ENCODE results near the gene MAP2K4.

The MAP2K4 gene

DNA sequence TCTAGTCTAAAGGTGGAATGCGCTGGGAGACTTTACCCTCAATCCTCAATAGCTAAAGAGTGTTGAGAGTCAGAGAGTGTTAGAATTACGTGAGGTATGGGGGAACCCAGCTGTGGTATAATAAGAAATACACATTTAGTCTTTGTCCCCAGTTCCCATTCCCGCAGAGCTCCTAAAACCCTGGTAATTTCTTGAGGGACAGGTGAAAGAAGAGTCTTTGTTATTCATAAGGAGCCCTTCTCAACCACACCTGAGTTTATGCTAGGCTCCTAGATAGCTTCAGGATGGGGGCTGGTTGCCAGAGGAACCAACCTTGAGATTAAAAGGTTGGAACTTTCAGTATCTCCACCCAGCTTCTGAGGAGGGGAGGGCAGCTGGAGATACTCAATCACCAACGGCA is 29.2 kb upstream of the MAP2K4 start:
- H3K27ac ChIP-seq = no peak overlapping the region
- H3K9ac ChIP-seq (ENCODE audit: insufficient read length) = no peak overlapping the region
- H3K36me3 ChIP-seq (ENCODE audit: insufficient read depth, low read length) = peaks cover 15% of the 10 kb centered on the region; the same call in 1 of the 2 replicates
- H3K4me3 ChIP-seq = no peak overlapping the region
- DNase-seq (ENCODE audit: low read depth, low spot score) = no peak
- TF ChIP-seq FOXP2 (optimal IDR thresholded peaks at IDR 0.05; ENCODE audit: control extremely low read depth, extremely low read length, insufficient read depth) (no peak), POLR2AphosphoS5 (IDR thresholded peaks at IDR 0.05; ENCODE audit: borderline replicate concordance, low read depth, low read length) (no peak), EZH2 (IDR thresholded peaks at IDR 0.05) (no peak)
- H3K9me3 ChIP-seq (ENCODE audit: low read depth, low read length) = no peaks in the 10 kb centered on the region

DNA sequence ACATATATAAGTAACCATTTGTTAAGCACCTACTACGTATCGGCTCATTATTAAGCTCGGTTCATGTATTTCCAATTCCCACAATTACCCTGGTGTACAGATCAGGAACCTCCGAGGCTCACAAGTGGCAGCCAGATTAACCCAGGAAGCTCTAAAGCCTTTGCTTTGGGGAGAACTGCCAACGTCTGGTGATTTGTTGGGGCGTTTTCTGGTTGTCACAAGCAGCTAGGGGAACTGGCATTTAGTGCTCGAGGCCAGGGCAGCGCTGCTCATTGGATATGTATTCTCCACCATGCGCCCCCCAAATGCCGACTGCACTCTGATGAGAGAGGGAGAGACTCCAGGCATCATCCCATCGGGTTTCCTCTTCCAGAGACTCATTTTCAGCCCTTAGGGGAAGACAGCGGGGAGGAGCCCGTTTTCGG is 23.9 kb upstream of the MAP2K4 start:
- Histone ChIP-seq H3K27ac (0 out of 2 replicates have a peak overlapping the region, but pooled peaks have one; percentile 46), H3K36me3 (ENCODE audit: insufficient read depth, low read length) (peaks cover 9% of the 10 kb centered on the region; the same call in 1 of the 2 replicates), H3K9me3 (ENCODE audit: low read depth, low read length) (no peaks in the 10 kb centered on the region), H3K4me3 (peak overlapping the region; percentile 88), H3K9ac (ENCODE audit: insufficient read length) (peak overlapping the region; percentile 85)
- TF ChIP-seq FOXP2 (optimal IDR thresholded peaks at IDR 0.05; ENCODE audit: control extremely low read depth, extremely low read length, insufficient read depth) (no peak), EZH2 (IDR thresholded peaks at IDR 0.05) (no peak), POLR2AphosphoS5 (IDR thresholded peaks at IDR 0.05; ENCODE audit: borderline replicate concordance, low read depth, low read length) (no peak)
- no peak for DNase-seq (ENCODE audit: low read depth, low spot score)

DNA sequence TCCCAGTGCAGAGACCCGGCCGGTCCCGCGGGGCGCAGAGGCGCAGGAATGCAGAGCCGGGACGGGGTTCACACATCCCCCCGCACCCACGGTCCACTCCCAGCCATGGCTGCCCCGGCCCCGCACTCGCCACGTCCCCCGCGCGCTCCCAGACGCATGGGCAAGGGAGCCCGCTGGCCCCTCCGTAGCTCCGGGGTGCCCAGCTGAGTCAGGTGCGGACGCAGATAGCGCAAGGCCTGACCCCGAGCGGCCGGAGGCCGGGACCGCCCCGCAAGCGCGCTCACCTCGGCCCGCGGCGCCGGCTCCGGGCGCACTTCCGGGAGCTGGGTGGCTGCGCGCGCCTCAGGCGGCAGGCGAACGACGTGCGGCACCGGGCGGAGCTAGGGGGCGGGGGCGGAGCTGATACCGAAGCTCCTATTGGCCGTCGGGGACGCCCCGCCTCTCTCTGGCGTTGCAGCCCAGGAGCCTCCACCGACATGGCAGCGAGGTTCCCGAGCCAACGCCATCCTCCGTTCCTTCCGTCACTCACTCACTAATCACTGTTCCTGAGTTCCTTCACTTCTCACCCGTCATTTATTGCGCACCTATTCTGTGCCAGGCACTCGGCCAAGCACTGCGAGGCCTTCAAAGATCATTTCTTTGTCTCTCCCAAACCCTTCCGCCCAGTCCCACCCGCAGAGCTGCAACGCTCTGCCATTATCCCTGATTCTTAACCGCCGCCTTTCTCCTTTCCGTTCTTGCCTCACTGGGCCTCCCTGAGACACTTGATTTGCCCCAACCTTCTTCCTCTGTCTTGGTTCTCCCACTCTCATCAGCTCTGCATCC is 23.3 kb upstream of the MAP2K4 start, which contains the start of gene ZNF18:
TSS of gene ZNF18 (minus strand) at position 329 of the 825 bp plus-strand sequence. CDS start 4,646 bp downstream, outside the sequence.
- TF ChIP-seq POLR2AphosphoS5 (IDR thresholded peaks at IDR 0.05; ENCODE audit: borderline replicate concordance, low read depth, low read length) = peak; percentile 83
- TF ChIP-seq EZH2 (IDR thresholded peaks at IDR 0.05) = no peak
- no peak for TF ChIP-seq FOXP2 (optimal IDR thresholded peaks at IDR 0.05; ENCODE audit: control extremely low read depth, extremely low read length, insufficient read depth)
- DNase-seq (ENCODE audit: low read depth, low spot score) = no peak
- Histone ChIP-seq H3K9ac (ENCODE audit: insufficient read length) (peak within 1 kb of the TSS; percentile 85), H3K9me3 (ENCODE audit: low read depth, low read length) (no peaks in the 10 kb centered on the region), H3K36me3 (ENCODE audit: insufficient read depth, low read length) (peaks cover 2% of the 10 kb centered on the region; the same call in 1 of the 2 replicates), H3K27ac (peak within 1 kb of the TSS; percentile 46; the same call in 1 of the 2 replicates), H3K4me3 (peak within 1 kb of the TSS; percentile 88)

GRCh38 chr17:11997972-11998233 is 22.8 kb upstream of the MAP2K4 start:
- no peak overlapping the region; the same call in 1 of the 2 replicates for H3K27ac ChIP-seq
- no peak overlapping the region for H3K9ac ChIP-seq (ENCODE audit: insufficient read length)

DNA sequence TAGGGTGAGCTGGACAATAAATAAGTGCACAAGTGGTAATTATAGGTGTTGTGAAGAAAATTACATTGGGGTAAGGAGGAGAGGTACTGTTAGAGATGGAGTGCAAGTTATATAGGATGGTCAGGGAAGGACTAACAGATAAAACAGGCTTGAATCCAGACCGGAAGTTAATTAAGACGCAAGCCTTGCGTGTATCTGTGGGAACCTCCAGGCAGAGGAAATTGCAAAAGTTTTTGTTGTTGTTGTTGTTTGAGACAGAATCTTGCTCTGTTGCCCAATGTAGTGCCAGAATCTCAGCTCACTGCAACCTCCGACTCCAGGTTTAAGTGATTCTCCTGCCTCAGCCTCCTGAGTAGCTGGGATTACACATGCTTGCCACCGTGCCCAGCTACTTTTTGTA is 21.0 kb upstream of the MAP2K4 start:
- no peak for TF ChIP-seq FOXP2 (optimal IDR thresholded peaks at IDR 0.05; ENCODE audit: control extremely low read depth, extremely low read length, insufficient read depth)
- no peak for TF ChIP-seq EZH2 (IDR thresholded peaks at IDR 0.05)
- no peak for TF ChIP-seq POLR2AphosphoS5 (IDR thresholded peaks at IDR 0.05; ENCODE audit: borderline replicate concordance, low read depth, low read length)
- DNase-seq (ENCODE audit: low read depth, low spot score) = no peak
- H3K27ac ChIP-seq = no peak overlapping the region

More at GRCh38 chr17:11997972-11998233, 22.8 kb upstream of the MAP2K4 start:
- DNase-seq (ENCODE audit: low read depth, low spot score) = no peak
- Histone ChIP-seq H3K9me3 (ENCODE audit: low read depth, low read length) (no peaks in the 10 kb centered on the region), H3K4me3 (peak overlapping the region; percentile 88), H3K36me3 (ENCODE audit: insufficient read depth, low read length) (no peaks in the 10 kb centered on the region)
- TF ChIP-seq FOXP2 (optimal IDR thresholded peaks at IDR 0.05; ENCODE audit: control extremely low read depth, extremely low read length, insufficient read depth) (no peak), EZH2 (IDR thresholded peaks at IDR 0.05) (no peak), POLR2AphosphoS5 (IDR thresholded peaks at IDR 0.05; ENCODE audit: borderline replicate concordance, low read depth, low read length) (no peak)

GRCh38 chr17:12007466-12007865 is 13.2 kb upstream of the MAP2K4 start:
- H3K9ac ChIP-seq (ENCODE audit: insufficient read length) = no peak overlapping the region
- DNase-seq (ENCODE audit: low read depth, low spot score) = no peak
- TF ChIP-seq POLR2AphosphoS5 (IDR thresholded peaks at IDR 0.05; ENCODE audit: borderline replicate concordance, low read depth, low read length) = no peak
- TF ChIP-seq EZH2 (IDR thresholded peaks at IDR 0.05) = no peak
- no peak for TF ChIP-seq FOXP2 (optimal IDR thresholded peaks at IDR 0.05; ENCODE audit: control extremely low read depth, extremely low read length, insufficient read depth)

More for the DNA sequence above, 21.0 kb upstream of the MAP2K4 start:
- no peaks in the 10 kb centered on the region for H3K9me3 ChIP-seq (ENCODE audit: low read depth, low read length)
- H3K4me3 ChIP-seq = no peak overlapping the region
- no peaks in the 10 kb centered on the region for H3K36me3 ChIP-seq (ENCODE audit: insufficient read depth, low read length)
- no peak overlapping the region for H3K9ac ChIP-seq (ENCODE audit: insufficient read length)

DNA sequence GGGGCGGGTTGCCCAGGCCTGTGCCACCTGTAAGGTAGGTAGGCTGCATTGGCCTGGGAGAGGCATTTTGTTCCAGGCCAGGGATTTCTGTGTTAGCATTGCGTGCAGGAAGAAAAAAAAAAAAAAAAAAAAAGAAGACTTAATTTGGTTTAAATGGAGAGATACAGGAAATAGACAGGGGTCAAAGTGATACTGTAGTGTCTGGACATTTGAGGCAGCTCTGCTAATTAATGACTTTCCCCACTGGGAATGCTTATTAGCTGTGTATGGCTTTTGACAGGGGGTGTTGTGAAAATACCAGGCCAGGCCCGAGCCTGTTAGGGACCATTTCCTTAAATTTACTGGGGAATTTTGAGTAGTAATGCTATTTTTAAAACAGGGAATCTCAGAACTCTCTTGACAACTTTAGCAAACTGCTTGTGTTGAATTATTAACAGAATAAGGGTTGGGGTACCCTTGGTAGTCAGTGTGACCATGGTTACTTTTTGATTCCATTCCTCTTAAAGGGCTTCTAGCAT is 1.0 kb downstream of the MAP2K4 start:
- peak overlapping the region; percentile 96 for H3K9ac ChIP-seq (ENCODE audit: insufficient read length)
- 0 out of 2 replicates have a peak, but pooled peaks cover 3% of the 10 kb centered on the region for H3K36me3 ChIP-seq (ENCODE audit: insufficient read depth, low read length)
- no peaks in the 10 kb centered on the region for H3K9me3 ChIP-seq (ENCODE audit: low read depth, low read length)
- H3K4me3 ChIP-seq = peak overlapping the region; percentile 84
- H3K27ac ChIP-seq = no peak overlapping the region
- TF ChIP-seq POLR2AphosphoS5 (IDR thresholded peaks at IDR 0.05; ENCODE audit: borderline replicate concordance, low read depth, low read length) (no peak), EZH2 (IDR thresholded peaks at IDR 0.05) (no peak), FOXP2 (optimal IDR thresholded peaks at IDR 0.05; ENCODE audit: control extremely low read depth, extremely low read length, insufficient read depth) (no peak)
- DNase-seq (ENCODE audit: low read depth, low spot score) = no peak

More at GRCh38 chr17:12007466-12007865, 13.2 kb upstream of the MAP2K4 start:
- Histone ChIP-seq H3K27ac (no peak overlapping the region), H3K4me3 (no peak overlapping the region), H3K36me3 (ENCODE audit: insufficient read depth, low read length) (no peaks in the 10 kb centered on the region), H3K9me3 (ENCODE audit: low read depth, low read length) (no peaks in the 10 kb centered on the region)

DNA sequence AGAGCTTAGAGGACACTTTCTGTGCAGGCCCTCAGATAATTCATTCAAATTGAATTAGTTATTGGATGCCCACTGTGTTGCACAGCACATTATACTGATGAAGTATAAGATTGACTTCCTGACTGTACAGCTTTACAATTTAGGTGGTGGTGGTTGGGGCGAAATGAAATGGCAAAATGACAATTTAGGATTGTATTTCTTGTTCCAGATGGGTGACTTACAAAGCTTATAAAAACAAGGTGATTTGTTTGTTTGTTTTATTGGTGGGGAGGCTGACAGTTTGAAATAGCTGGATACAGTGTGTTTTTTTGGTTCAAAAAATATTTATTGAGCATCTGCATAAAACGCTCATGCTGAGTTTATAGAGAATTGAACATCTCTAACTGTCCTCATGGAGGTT is 1.6 kb downstream of the MAP2K4 start:
- Histone ChIP-seq H3K9me3 (ENCODE audit: low read depth, low read length) (no peaks in the 10 kb centered on the region), H3K9ac (ENCODE audit: insufficient read length) (peak overlapping the region; percentile 96), H3K36me3 (ENCODE audit: insufficient read depth, low read length) (0 out of 2 replicates have a peak, but pooled peaks cover 9% of the 10 kb centered on the region), H3K27ac (no peak overlapping the region), H3K4me3 (peak overlapping the region; percentile 84)
- TF ChIP-seq EZH2 (IDR thresholded peaks at IDR 0.05) = no peak
- TF ChIP-seq FOXP2 (optimal IDR thresholded peaks at IDR 0.05; ENCODE audit: control extremely low read depth, extremely low read length, insufficient read depth) = no peak
- no peak for TF ChIP-seq POLR2AphosphoS5 (IDR thresholded peaks at IDR 0.05; ENCODE audit: borderline replicate concordance, low read depth, low read length)
- no peak for DNase-seq (ENCODE audit: low read depth, low spot score)

Measured in SK-N-MC (cell line).